HG03354 (cell line): ENCODE measurements around the gene COMMD10.
"Not testable (repeated sequence)": the region's sequence is repeated elsewhere in the genome, so short reads cannot be mapped to it uniquely, and the experiment has no call there.

ENCODE experiments used
- ATAC-seq: cut with Tn5 transposase; IDR thresholded peaks from one replicate; pipeline ENCODE4 v1.9.1; 2021; ENCODE audit warnings: mild to moderate bottlenecking; ENCODE audit not compliant: unreplicated experiment, poor library complexity, severe bottlenecking

COMMD10 gene

DNA sequence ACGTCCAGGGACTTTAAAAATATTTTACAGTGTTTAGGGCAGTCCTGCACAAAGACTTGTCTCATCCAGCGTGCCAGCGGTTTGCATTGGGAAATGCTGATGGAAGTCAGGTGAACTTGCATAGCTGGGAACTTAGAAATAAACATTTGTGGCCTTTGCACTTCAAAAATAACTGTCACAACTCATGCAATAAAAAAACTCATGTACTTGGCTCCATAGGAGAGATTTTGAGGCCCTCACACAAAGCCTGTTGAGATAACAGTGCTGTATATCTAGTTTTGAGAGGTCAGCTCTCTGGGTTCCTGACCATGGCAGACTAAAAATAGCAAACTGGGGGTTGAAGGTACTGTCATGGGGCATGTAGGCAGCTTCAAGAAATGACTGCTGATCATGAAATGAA lies 5.5 kb downstream of the COMMD10 start:
- ATAC-seq = no peak

DNA sequence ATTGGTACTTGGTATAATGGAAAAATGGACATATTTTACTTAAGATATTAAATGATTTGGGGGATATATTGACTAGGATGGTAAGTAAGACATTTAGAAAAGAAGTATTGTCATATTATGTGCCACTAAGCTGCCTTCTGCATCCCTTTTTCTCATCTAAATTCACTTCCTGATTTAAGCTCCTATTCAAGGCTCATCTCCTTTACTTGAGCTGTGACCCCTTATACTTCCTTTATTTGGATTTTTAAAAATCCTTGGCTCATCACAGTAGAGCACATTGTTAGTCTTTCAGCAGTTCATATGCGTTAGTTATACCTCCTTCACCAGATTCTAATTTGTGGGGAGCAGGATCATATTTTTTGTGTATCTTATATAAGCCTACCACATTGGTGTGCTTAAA lies 6.6 kb downstream of the COMMD10 start:
- no peak for ATAC-seq

DNA sequence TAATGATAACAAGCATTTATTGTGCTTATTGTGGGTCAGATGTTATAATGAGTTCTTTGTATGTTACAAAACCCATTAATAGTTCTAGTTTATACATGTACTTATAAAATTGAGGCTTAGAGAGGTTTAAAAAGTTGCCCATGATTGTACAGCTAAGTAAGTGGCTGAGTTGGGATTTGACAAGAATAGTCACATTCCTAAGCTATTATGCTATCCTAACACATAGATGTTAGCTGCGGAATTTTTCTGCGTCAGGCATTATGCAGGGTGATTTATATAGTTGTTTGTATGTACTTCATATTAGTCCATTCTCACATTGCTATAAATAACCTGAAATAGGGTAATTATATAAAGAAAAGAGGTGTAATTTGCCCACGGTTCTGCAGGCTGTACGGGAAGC lies 12.5 kb downstream of the COMMD10 start:
- no peak for ATAC-seq

DNA sequence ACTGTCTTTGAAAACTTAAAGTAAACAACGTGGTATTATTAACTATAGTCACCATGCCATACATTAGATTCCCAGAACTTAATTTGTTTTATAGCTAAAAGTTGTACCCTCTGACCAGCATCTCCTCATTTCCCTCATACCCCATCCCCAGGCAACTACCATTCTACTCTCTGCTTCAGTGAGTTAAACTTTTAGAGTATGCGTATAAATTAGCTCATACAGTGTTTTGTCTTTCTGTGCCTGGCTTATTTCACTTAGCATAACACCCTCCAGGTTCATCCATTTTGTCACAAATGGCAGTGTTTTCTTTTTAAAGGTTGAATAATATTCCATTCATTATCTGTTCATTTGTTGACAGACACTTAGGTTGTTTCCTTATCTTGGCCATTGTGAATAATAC lies 14.2 kb downstream of the COMMD10 start:
- ATAC-seq = no peak

DNA sequence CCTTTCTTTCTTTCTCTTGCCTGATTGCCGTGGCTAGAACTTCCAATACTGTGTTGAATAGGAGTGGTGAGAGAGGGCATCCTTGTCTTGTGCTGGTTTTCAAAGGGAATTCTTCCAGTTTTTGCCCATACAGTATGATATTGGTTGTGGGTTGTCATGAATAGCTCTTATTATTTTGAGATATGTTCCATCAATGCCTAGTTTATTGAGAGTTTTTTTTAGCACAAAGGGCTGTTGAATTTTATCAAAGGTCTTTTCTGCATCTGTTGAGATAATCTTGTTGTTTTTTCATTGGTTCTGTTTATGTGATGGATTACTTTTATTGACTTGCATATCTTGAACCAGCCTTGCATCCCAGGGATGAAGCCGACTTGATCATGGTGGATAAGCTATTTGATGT lies 20.1 kb downstream of the COMMD10 start:
- ATAC-seq = not testable (repeated sequence)

DNA sequence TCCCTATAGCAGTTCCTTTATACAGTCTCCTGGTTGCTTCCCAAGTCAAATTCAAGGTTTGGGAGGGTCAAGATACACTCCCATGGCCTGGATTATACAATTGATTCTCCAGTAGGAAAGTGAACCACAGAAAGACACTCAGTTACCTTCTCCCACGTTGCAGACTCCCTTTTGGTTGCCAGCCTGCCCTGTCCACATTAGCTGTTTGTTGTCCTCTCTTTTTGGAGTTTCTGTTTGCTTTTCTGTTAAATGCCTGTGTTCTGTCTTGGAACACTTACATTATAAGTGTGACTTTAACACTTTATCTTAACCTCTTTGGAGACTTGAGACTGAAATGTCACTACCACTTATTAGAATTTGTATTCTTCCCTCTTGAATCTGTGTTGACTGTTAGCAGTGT lies 30.3 kb downstream of the COMMD10 start:
- ATAC-seq = no peak

DNA sequence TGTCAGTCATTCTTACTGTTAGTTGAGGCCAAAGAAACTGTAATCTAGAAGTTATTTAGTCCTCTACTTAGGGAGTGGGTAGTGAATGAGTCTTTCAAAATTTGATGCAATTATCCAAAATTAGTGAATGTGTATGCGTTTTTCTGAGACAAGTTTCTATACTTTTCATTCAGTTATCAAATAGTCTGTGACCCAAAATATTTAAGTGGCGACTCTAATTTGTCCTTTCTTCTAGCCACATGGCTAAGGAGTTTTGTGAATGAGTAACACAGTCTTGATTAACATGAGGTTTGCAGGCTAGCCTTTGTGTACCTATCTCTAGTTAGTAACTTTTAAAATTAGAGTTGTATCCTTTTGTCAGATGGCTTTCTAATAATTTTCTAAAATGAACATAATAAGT lies 45.6 kb downstream of the COMMD10 start:
- ATAC-seq = no peak

DNA sequence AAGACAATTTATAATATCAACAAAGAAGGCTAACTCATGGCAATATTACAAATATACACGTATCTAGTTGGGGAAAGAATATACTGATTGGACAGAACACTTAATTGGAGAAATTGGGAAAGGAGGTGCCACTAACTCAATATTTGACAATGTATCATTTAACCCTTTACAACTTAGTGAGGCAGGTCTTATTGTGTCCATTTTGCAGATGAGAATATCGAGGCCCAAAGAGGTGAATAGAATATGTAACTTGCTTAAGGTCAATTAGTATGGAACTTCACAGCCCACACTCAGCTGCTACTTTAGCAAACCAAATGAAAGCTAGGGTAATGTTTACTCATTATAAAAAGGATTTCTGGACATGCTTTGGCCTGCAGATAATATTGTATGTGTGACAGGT lies 46.2 kb downstream of the COMMD10 start:
- no peak for ATAC-seq

DNA sequence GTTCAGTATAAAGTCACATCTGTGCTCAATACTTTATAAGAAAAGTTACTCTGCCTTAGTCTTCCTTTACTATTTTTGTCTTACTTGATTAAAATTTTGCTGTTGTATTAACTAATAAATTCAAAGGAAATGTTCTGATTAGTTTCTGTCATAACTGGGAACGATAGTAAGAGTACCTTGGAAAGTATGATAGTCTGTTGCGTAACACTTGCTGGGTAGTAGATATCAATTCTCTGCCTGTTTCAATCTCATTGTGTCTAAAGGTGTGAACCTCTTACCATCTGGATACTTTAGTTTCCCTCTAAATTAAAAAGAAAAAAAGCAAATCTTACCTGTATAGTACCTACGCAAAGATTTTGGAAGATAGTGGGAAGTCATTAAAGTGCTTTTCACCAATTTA lies 48.5 kb downstream of the COMMD10 start:
- ATAC-seq = no peak

DNA sequence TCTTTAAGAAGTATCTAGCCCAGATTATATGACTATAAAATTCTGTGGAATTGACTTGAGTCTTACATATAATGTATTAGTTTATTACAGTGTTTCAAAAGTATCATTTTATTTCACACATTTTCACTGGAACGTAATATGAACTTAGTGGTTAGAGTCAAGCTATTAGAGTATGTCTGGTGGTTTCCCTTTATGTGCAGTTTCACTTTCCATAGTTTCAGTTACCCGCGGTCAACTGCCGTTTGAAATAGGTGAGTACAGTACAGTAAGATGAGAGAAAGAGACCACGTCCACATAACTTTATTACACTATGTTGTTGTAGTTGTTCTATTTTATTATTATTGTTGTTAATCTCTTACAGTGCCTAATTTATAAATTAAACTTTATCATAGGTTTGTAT lies 50.5 kb downstream of the COMMD10 start:
- ATAC-seq = peak; percentile 99

DNA sequence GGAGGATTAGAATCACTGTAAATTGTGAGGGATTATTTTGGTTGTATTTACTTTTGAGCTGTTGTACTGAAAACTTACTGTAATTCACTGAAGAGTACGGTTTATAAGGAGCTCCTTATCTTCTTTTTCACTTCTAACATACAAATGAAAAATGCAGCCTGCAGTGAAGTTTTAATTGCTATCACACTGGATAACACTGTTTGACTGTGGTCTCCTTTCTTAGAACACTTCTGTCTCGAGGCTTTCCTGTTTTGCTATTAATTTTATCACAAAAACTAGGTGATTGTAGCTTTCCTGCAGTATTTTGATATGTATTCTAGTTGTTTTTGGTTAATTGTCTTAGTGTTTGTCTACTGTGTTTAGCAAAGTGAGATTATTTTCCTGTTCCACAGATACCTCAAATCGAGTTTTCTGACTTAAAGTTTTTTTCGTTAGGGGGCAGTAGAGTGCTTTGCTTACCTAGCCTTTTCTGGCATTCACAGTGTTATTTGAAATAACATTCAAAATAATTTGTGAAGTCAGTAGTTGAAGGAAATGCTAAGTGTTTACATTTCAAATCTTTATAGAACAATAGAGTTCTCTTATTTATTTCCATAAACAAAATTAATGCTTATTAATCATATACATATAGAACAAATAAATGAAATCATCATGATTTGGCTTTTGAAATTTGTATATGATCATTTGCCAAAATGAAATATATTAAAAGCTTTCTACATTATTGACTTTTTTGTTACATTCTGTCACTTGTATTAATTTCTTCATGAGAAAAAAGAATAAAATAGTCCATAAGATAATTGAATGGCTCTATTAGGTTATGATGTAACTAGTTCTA lies 52.9 kb downstream of the COMMD10 start:
- peak; percentile 46 for ATAC-seq

DNA sequence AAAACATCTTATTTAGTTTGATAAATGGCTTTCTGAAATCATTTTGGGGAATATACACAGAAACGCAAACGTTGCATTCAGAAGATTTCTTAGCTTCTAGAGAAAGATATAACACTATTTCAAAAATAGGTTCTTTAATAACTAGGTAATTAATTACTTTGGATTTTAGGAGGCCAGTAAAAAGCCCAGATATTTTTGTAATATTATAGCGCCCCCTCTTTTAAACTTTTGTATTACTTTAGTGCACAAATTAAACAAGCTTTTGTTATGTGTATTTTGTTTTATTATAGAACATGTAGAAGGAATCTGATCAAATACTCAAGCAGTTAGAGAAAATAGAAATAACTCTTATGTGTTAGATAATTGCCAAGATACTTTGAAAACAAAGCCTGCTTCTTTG lies 57.7 kb downstream of the COMMD10 start:
- ATAC-seq = no peak

DNA sequence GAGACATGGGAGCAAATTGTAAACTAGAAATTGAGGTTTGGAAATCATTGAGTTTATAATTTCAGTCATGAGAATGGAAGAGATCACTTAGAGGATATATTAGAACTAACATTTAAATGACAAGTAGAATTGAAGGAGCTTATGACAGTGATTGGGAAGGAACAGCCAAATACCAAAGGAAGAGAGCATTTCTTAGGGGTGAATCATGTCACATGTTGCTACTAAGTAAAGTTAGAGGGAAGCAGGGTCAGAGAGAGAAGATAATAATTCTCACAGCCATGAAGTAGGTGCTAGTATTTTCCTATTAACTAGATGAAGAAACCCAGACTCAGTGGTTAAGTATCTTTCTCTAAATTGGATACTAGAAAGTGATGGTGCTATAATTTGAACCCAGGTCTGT lies 59.3 kb downstream of the COMMD10 start:
- no peak for ATAC-seq

DNA sequence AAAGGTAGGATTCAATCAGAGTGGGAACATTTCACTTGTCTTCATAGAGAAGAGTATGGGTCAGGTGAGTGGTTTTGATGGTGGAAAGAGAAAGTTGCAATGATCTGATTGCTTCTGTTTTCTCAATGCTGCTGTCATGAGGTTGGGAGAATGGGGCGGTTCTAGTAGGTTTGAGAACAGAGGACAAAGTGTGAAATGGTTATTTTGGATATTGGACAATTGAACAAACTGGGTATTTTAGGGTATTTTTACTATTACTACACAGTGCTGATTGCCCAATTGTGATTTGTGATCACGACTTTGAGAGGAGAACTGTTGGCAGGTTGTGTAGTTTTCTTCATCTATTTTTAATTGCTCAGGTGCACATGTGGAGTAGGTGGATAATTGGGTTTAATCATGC lies 60.2 kb downstream of the COMMD10 start:
- no peak for ATAC-seq

DNA sequence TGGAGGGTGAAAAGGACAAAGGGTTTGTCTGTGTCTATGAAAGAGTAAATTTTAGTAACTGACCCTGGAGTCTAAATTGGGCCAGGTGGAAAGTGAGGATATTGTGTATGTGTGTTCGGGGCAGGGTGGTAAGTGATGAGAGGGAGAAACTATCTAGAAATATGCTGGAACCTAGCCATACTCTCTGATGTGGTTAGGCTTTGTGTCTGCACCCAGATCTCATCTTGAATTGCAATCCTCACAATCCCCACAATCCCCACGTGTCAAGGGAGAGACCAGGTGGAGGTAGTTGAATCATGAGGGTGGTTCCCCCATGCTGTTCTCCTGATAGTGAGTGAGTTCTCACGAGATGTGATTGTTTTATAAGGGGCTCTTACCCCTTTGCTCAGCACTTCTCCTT lies 60.6 kb downstream of the COMMD10 start:
- no peak for ATAC-seq

DNA sequence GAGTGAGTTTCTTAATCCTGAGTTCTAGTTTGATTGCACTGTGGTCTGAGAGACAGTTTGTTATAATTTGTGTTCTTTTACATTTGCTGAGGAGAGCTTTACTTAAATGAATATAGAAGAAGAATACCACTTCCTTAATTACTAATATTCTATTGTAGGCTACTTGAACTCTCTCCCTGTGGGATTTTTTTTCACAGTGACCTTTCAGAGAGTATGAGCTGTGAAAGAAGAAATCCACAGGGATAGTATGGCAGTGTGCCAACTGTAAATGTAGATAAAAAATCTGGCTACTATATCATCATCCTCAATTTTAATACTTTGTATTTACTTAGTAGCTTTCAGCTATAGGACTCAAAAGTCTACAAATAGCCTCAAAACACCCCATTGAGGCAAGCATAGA lies 67.3 kb downstream of the COMMD10 start:
- no peak for ATAC-seq

DNA sequence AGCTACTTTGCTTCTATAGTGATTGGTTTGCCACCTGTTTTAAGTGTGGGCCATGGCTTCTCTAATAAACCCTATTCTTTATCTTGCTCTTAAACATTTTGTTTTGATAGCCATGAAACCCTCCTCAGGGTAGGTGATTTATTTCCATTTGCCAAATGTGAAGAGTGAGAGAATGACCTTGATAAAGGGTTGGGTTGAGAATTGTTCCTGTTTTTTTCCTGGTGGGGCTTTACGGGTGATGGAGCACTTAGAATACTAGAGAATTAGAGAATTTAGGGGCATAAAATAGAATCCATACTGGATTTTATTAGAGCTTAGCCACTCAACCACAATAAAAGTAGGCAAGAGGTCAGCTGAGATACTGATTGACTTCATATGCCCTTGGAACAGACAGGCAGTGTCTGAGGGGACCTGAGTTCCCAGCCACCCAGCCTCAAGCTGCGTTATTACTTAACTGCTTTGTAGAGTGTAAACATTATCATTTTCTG lies 68.9 kb downstream of the COMMD10 start:
- no peak for ATAC-seq

DNA sequence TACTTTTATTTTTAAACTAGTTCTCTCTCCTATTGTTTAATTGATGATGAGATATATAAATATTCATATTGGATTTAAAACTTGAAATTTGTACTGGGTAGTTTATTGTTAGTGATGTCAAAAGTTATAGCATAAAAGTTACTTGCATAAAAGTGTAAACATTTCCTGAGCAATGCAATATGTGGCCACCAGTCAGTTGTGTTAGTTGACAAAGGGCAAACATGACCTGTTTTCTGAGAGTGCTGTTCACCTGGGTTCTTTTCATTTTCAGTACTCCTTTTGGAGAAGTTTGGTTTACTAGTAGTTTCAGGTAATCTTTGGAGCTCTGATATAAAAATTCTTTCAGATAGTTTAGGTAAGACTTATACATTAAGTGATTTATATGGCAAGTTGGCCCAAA lies 69.4 kb downstream of the COMMD10 start:
- no peak for ATAC-seq

DNA sequence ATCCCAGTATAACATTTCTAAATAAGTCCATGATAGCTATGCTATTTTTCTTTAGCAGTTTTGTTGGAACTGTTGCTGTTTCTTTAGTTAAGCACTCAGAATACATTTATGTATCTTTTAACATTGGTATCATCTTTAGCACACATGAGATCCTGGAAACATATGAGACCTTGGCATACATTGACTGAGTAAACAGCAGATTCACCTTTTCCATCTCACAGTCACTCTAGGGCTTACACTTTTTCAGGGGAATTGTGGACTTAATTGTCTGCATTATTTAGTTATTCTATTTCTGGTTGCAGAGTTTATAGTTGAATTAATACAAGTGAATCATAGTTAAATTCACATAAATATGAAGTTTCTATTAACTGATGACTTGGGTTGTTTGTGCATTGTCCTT lies 70.1 kb downstream of the COMMD10 start:
- no peak for ATAC-seq

DNA sequence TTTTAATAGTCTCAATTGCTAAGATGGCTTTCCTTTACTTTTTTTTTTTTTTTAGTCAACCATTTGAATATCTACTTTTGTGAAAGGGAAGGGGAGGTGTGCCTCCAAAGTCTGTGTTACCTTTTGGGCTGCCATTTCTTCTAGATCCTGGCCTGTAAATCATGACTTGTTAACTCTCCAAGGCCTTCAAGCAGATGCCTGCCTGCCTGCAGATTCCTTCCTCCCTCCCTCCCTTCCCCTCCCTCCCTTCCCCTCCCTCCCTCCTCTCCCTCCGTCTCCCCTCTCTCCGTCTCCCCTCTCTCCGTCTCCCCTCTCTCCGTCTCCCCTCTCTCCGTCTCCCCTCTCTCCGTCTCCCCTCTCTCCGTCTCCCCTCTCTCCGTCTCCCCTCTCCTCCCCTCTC lies 73.1 kb downstream of the COMMD10 start:
- no peak for ATAC-seq

DNA sequence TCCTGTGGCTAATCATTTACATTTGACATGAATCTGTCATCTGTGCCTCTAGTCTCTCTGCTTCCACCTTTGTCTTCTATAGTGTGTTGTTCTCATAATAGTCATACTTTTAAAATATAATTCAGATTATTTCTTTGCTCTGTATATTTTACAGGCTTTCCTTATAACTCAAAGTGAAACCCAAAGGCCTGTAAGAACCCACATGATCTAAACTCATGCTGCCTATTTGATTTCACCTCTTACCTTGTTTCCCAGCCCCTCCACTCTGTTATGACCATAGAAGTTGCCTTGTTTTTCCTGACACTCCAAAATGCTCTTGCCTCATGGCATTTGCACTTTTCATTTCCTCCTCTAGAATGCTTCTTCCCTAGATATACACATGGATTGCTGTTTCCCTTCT lies 74.2 kb downstream of the COMMD10 start:
- no peak for ATAC-seq

DNA sequence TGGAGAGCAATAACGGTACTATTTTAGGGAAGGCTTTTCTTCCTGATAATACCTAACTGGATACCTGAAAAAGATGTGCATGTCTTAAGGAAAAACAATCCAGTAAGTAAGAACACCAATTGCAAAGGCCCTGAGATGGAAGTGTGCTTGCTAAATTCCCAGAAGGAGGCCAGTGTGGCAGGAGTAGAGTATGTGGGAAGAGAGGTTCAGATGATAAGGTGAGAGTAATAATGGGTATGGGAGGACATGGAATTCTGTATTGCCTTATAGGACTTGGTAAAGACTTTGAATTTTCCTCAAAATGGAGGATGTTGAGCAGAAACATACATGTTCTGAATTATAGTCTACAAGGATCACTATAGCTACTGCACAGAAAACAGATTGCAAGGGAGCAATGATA lies 89.3 kb downstream of the COMMD10 start:
- ATAC-seq = no peak
